Measurements from ENCODE around the gene TMEM150C.

TMEM150C gene

GRCh38 chr4:82500435-82501153 is 61.2 kb downstream of the TMEM150C start:
- no peak overlapping the region for H3K27ac ChIP-seq
- ChIA-PET CTCF (no interaction called here), POLR2A (ENCODE audit: low non-redundant PET) (no interaction called here)
- no peak for DNase-seq (ENCODE audit: low spot score)
- no peak for TF ChIP-seq CTCF (conservative IDR thresholded peaks at IDR 0.05; ENCODE audit: low read depth)

DNA sequence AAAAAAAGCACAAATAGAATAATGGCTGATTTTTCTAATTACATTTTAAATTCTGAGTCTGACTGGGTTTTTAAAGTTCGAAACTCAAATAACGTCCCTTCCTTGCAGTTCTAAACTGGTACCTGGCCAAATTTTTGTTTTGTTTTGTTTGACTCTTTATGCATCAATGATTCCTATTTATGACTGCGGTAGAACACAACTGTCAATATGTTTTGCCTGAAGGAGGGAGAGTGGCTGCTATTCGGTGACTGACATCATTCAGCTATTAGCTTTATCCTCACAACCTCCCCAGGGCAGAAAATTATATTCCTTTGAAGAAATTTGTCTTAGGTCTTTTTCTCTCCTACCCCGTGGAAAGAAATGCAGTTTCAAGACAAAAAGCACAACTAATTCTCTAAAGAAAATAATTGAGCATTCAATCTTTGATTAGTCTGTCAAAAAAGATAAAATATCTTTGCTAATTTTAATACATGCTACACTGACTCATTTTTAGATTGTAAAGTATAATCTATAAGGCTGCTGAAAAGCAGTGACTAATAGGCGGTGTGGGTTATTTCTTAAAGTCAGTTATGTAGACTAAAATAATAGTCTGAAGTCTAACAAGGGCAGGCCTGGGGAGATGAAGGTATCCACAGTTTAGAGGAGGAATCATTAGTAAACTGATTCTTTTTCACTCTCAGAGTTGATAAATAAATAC is 61.9 kb downstream of the TMEM150C start:
- no peak overlapping the region for H3K27ac ChIP-seq
- CTCF ChIA-PET = no interaction called here
- TF ChIP-seq CTCF (conservative IDR thresholded peaks at IDR 0.05; ENCODE audit: low read depth) = no peak
- POLR2A ChIA-PET (ENCODE audit: low non-redundant PET) = no interaction called here
- no peak for DNase-seq (ENCODE audit: low spot score)

GRCh38 chr4:82496349-82496748 is 65.4 kb downstream of the TMEM150C start:
- ChIA-PET CTCF (no interaction called here), POLR2A (ENCODE audit: low non-redundant PET) (no interaction called here)
- DNase-seq (ENCODE audit: low spot score) = no peak
- H3K27ac ChIP-seq = no peak overlapping the region
- no peak for TF ChIP-seq CTCF (conservative IDR thresholded peaks at IDR 0.05; ENCODE audit: low read depth)

DNA sequence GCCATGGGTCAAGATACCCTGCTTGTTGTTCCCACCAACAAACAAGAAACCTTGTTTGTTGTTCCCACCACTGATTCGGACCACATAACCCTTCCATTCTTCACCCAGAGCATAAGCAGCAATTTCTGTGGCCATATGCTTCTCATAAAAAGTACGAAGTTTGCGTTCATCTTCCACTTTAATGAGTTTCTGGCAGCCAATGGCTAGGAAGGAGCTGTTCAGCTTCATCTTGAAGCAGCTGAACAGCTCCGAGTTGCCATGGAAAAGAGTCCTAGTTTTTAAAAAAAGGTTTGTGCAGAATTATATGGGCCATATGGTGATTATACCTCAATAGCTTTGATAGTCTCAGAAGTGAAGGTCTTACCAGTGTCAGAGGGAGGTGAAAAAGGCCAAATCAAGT is 66.1 kb downstream of the TMEM150C start:
- ChIA-PET POLR2A (ENCODE audit: low non-redundant PET) (no interaction called here), CTCF (no interaction called here)
- TF ChIP-seq CTCF (conservative IDR thresholded peaks at IDR 0.05; ENCODE audit: low read depth) = no peak
- DNase-seq (ENCODE audit: low spot score) = no peak
- H3K27ac ChIP-seq = no peak overlapping the region

GRCh38 chr4:82493721-82494425 is 67.9 kb downstream of the TMEM150C start:
- no peak overlapping the region for H3K27ac ChIP-seq
- ChIA-PET CTCF (interaction anchor here (0.6 kb wide), 1 partner anchor 940 kb away, joined by 3 read pairs; no protein-coding TSS in a partner anchor), POLR2A (ENCODE audit: low non-redundant PET) (no interaction called here)
- no peak for DNase-seq (ENCODE audit: low spot score)
- TF ChIP-seq CTCF (conservative IDR thresholded peaks at IDR 0.05; ENCODE audit: low read depth) = no peak

GRCh38 chr4:82491251-82491960 is 70.4 kb downstream of the TMEM150C start:
- TF ChIP-seq CTCF (conservative IDR thresholded peaks at IDR 0.05; ENCODE audit: low read depth) = no peak
- no peak for DNase-seq (ENCODE audit: low spot score)
- POLR2A ChIA-PET (ENCODE audit: low non-redundant PET) = no interaction called here
- CTCF ChIA-PET = interaction anchor here (0.6 kb wide), 1 partner anchor 1214 kb away, joined by 3 read pairs; no protein-coding TSS in a partner anchor
- no peak overlapping the region for H3K27ac ChIP-seq

All from RWPE1 (cell line).